OCI-LY7 (cell line): Measurements from ENCODE around the gene GRID2. TPM values are rescaled to one million over a fixed set of nuclear protein-coding genes. Genes with fewer than 3 reads are reported as not detected.

ENCODE experiments used
- BruUV-seq: library from RNA; stranded (reverse); fragments of 400-500 nt; replicated peaks from 2 replicates; lab custom pipeline; 2021; lab: Mats Ljungman, UMichigan
- CTCF ChIA-PET: fragments of 300-600 bp; sonication (Branson Sonifier 250); formaldehyde crosslinking; loops from one replicate; lab custom pipeline; 2022; ENCODE audit warnings: antibody characterized with exemption; ENCODE audit not compliant: unreplicated experiment; lab: Charles Lee
- POLR2A ChIA-PET: fragments of 300-600 bp; sonication (Branson Sonifier 250); formaldehyde crosslinking; loops from one replicate; lab custom pipeline; 2022; ENCODE audit warnings: antibody characterized with exemption; lab: Charles Lee
- DNase-seq: peaks from one replicate; pipeline ENCODE4 v3.0.0-alpha.2; 2015; ENCODE audit warnings: low spot score
- H2AFZ ChIP-seq: fragments of 200-600 bp; sonication (generic), shearing (Covaris generic); 2 replicates; pipeline ENCODE4 v1.6.1; 2014; ENCODE audit warnings: mild to moderate bottlenecking, antibody characterized with exemption, low read length, moderate library complexity
- H3K27ac ChIP-seq: fragments of 200-600 bp; sonication (generic); 2 replicates; pipeline ENCODE4 v1.5.1; 2014; ENCODE audit warnings: mixed run types, low read depth, mild to moderate bottlenecking, moderate library complexity, low read length, inconsistent platforms; ENCODE audit not compliant: poor library complexity, severe bottlenecking
- H3K36me3 ChIP-seq: fragments of 200-600 bp; sonication (generic); 2 replicates; pipeline ENCODE4 v1.6.1; 2014; ENCODE audit warnings: mild to moderate bottlenecking, antibody characterized with exemption, low read length, moderate library complexity, mixed read lengths; ENCODE audit not compliant: insufficient read depth
- H3K4me1 ChIP-seq: fragments of 200-600 bp; sonication (generic); 2 replicates; pipeline ENCODE4 v1.5.1; 2014; ENCODE audit warnings: mild to moderate bottlenecking, low read length; ENCODE audit not compliant: insufficient read depth, poor library complexity, severe bottlenecking
- H3K4me2 ChIP-seq: fragments of 200-600 bp; sonication (generic); 2 replicates; pipeline ENCODE4 v1.6.1; 2014; ENCODE audit warnings: mild to moderate bottlenecking, low read length
- H3K4me3 ChIP-seq: fragments of 200-600 bp; sonication (generic); 2 replicates; pipeline ENCODE4 v1.5.1; 2014; ENCODE audit warnings: mild to moderate bottlenecking, low read depth, low read length; ENCODE audit not compliant: poor library complexity, severe bottlenecking
- H3K79me2 ChIP-seq: fragments of 200-600 bp; sonication (generic); 2 replicates; pipeline ENCODE4 v1.6.1; 2016; ENCODE audit warnings: low read depth, mild to moderate bottlenecking, low read length, moderate library complexity, mixed read lengths; ENCODE audit not compliant: insufficient read depth
- H3K9me2 ChIP-seq: fragments of 200-600 bp; sonication (generic); 2 replicates; pipeline ENCODE4 v1.6.1; 2016; ENCODE audit warnings: mild to moderate bottlenecking, low read length, mixed read lengths; ENCODE audit not compliant: insufficient read depth
- H3K9me3 ChIP-seq: fragments of 200-600 bp; sonication (generic); 2 replicates; pipeline ENCODE4 v1.6.1; 2014; ENCODE audit warnings: mild to moderate bottlenecking, mixed run types, low read length, mixed read lengths
- H4K20me1 ChIP-seq: fragments of 200-600 bp; sonication (generic); 2 replicates; pipeline ENCODE4 v1.6.1; 2014; ENCODE audit warnings: mild to moderate bottlenecking, antibody characterized with exemption, low read length, moderate library complexity, mixed read lengths; ENCODE audit not compliant: insufficient read depth
- CTCF ChIP-seq: fragments of 200-600 bp; sonication (generic); conservative IDR thresholded peaks from 2 replicates; pipeline ENCODE4 v1.5.1; 2014; ENCODE audit warnings: mild to moderate bottlenecking, antibody characterized with exemption, low read length, moderate library complexity, mixed read lengths
- EZH2phosphoT487 ChIP-seq: fragments of 200-600 bp; sonication (generic); IDR thresholded peaks from 2 replicates; pipeline ENCODE4 v1.6.1; 2018; ENCODE audit warnings: low read depth, borderline replicate concordance, mild to moderate bottlenecking, mixed run types, antibody characterized with exemption, low read length, moderate library complexity, mixed read lengths
- intact Hi-C: fragments of 100-400 bp; cut with micrococcal nuclease; formaldehyde crosslinking; loops from one replicate; pipeline ENCODE4 v1.10.0; 2022; ENCODE audit not compliant: unreplicated experiment
- total RNA-seq, 2 experiments: library from RNA; depleted of rRNA in 1 of 2; stranded (reverse); fragments of >200 nt in 1 of 2; shearing (Covaris generic) in 1 of 2; gene quantifications; 2 replicates each; pipeline ENCODE4 v1.2.3, GENCODE V29; 2014 to 2022

Gene GRID2
- total RNA-seq, 2 experiments from 2014 or later = not detected

- H3K4me3 ChIP-seq = no peak overlapping the region
- no peaks in the 10 kb centered on the region for H3K79me2 ChIP-seq
- no peak for TF ChIP-seq CTCF
- TF ChIP-seq EZH2phosphoT487 = no peak
- H3K9me2 ChIP-seq = no peaks in the 10 kb centered on the region
- intact Hi-C loops = no loop called here
- ChIA-PET CTCF (no interaction called here), POLR2A (interaction anchor here (1.1 kb wide), 1 partner anchor 22 kb away, joined by 3 read pairs; no protein-coding TSS in a partner anchor)
- BruUV-seq = no TSS peak
- no peak overlapping the region for H3K4me2 ChIP-seq
- DNase-seq = no peak
- H3K36me3 ChIP-seq = no peaks in the 10 kb centered on the region
- H2AFZ ChIP-seq = no peak overlapping the region
- H3K9me3 ChIP-seq = no peaks in the 10 kb centered on the region
- no peaks in the 10 kb centered on the region for H4K20me1 ChIP-seq
- no peaks in the 10 kb centered on the region for H3K4me1 ChIP-seq
- H3K27ac ChIP-seq = no peak overlapping the region
Measured at GRCh38 chr4:92265021-92265420, 38.7 kb upstream of the GRID2 start.

- POLR2A ChIA-PET = no interaction called here
Measured at GRCh38 chr4:92265798-92266197, 38.0 kb upstream of the GRID2 start.

More at GRCh38 chr4:92265798-92266197, 38.0 kb upstream of the GRID2 start:
- Histone ChIP-seq H3K36me3 (no peaks in the 10 kb centered on the region), H3K4me3 (no peak overlapping the region), H3K9me3 (no peaks in the 10 kb centered on the region), H3K79me2 (no peaks in the 10 kb centered on the region), H3K4me1 (no peaks in the 10 kb centered on the region), H3K27ac (no peak overlapping the region), H4K20me1 (no peaks in the 10 kb centered on the region), H2AFZ (no peak overlapping the region), H3K9me2 (no peaks in the 10 kb centered on the region), H3K4me2 (no peak overlapping the region)
- intact Hi-C loops = no loop called here
- CTCF ChIA-PET = no interaction called here
- BruUV-seq = no TSS peak
- DNase-seq = no peak
- no peak for TF ChIP-seq CTCF
- no peak for TF ChIP-seq EZH2phosphoT487
